HEK293 (cell line): ENCODE measurements around the gene C1QBP.

Experiments
- BCL11B ChIP-seq: fragments of 450-650 bp; formaldehyde crosslinking; IDR thresholded peaks from 2 replicates; pipeline ENCODE4 v1.5.1; 2016; ENCODE audit warnings: low read depth, missing biosample characterization, missing genetic modification characterization
- KLF7 ChIP-seq: fragments of 450-650 bp; formaldehyde crosslinking; IDR thresholded peaks from 2 replicates; pipeline ENCODE4 v1.5.1; 2016; ENCODE audit warnings: missing biosample characterization, missing genetic modification characterization, borderline replicate concordance
- PRDM10 ChIP-seq: fragments of 450-650 bp; formaldehyde crosslinking; IDR thresholded peaks from 2 replicates; pipeline ENCODE4 v1.5.1; 2016; ENCODE audit warnings: missing biosample characterization, missing genetic modification characterization
- REPIN1 ChIP-seq: fragments of 450-650 bp; formaldehyde crosslinking; IDR thresholded peaks from 2 replicates; pipeline ENCODE4 v1.5.1; 2017; ENCODE audit warnings: missing biosample characterization, missing genetic modification characterization, low read depth
- ZBTB11 ChIP-seq: fragments of 450-650 bp; formaldehyde crosslinking; conservative IDR thresholded peaks from 2 replicates; pipeline ENCODE4 v1.5.1; 2016; ENCODE audit warnings: low read depth, missing biosample characterization, missing genetic modification characterization
- ZBTB17 ChIP-seq: fragments of 450-650 bp; formaldehyde crosslinking; IDR thresholded peaks from 2 replicates; pipeline ENCODE4 v1.5.1; 2016; ENCODE audit warnings: missing biosample characterization, missing genetic modification characterization
- ZFP37 ChIP-seq: fragments of 450-650 bp; formaldehyde crosslinking; IDR thresholded peaks from 2 replicates; pipeline ENCODE4 v1.5.1; 2016; ENCODE audit warnings: missing biosample characterization, missing genetic modification characterization
- ZFP41 ChIP-seq: fragments of 450-650 bp; formaldehyde crosslinking; IDR thresholded peaks from 2 replicates; pipeline ENCODE4 v1.5.1; 2016; ENCODE audit warnings: missing biosample characterization, missing genetic modification characterization, borderline replicate concordance
- ZIC2 ChIP-seq: fragments of 450-650 bp; formaldehyde crosslinking; IDR thresholded peaks from 2 replicates; pipeline ENCODE4 v1.5.1; 2016; ENCODE audit warnings: missing biosample characterization, missing genetic modification characterization
- ZNF112 ChIP-seq: fragments of 450-650 bp; formaldehyde crosslinking; IDR thresholded peaks from 2 replicates; pipeline ENCODE4 v1.5.0; 2017; ENCODE audit warnings: missing biosample characterization, missing genetic modification characterization
- ZNF174 ChIP-seq: fragments of 450-650 bp; formaldehyde crosslinking; IDR thresholded peaks from 2 replicates; pipeline ENCODE4 v1.5.0; 2017; ENCODE audit warnings: missing biosample characterization, mild to moderate bottlenecking, missing genetic modification characterization
- ZNF175 ChIP-seq: fragments of 450-650 bp; formaldehyde crosslinking; IDR thresholded peaks from 2 replicates; pipeline ENCODE4 v1.5.1; 2016; ENCODE audit warnings: missing biosample characterization, missing genetic modification characterization
- ZNF24 ChIP-seq: fragments of 450-650 bp; formaldehyde crosslinking; IDR thresholded peaks from 2 replicates; pipeline ENCODE4 v1.5.1; 2016; ENCODE audit warnings: missing biosample characterization, missing genetic modification characterization
- ZNF354C ChIP-seq: fragments of 450-650 bp; formaldehyde crosslinking; IDR thresholded peaks from 2 replicates; pipeline ENCODE4 v1.5.1; 2016; ENCODE audit warnings: missing biosample characterization, missing genetic modification characterization, low read depth, borderline replicate concordance
- ZNF366 ChIP-seq: fragments of 450-650 bp; formaldehyde crosslinking; conservative IDR thresholded peaks from 2 replicates; pipeline ENCODE4 v1.5.1; 2016; ENCODE audit warnings: missing biosample characterization, missing genetic modification characterization
- ZNF558 ChIP-seq: fragments of 450-650 bp; formaldehyde crosslinking; IDR thresholded peaks from 2 replicates; pipeline ENCODE4 v1.5.1; 2016; ENCODE audit warnings: missing biosample characterization, missing genetic modification characterization
- ZNF600 ChIP-seq: fragments of 450-650 bp; formaldehyde crosslinking; IDR thresholded peaks from 2 replicates; pipeline ENCODE4 v1.5.1; 2016; ENCODE audit warnings: missing biosample characterization, missing genetic modification characterization
- ZNF654 ChIP-seq: fragments of 450-650 bp; formaldehyde crosslinking; IDR thresholded peaks from 2 replicates; pipeline ENCODE4 v1.5.1; 2016; ENCODE audit warnings: low read depth, missing biosample characterization, missing genetic modification characterization
- ZNF692 ChIP-seq: fragments of 450-650 bp; formaldehyde crosslinking; IDR thresholded peaks from 2 replicates; pipeline ENCODE4 v1.5.1; 2016; ENCODE audit warnings: missing biosample characterization, missing genetic modification characterization
- ZNF791 ChIP-seq: fragments of 450-650 bp; formaldehyde crosslinking; IDR thresholded peaks from 2 replicates; pipeline ENCODE4 v1.5.1; 2016; ENCODE audit warnings: missing biosample characterization, missing genetic modification characterization
- ZSCAN30 ChIP-seq: fragments of 450-650 bp; IDR thresholded peaks from 2 replicates; pipeline ENCODE4 v1.5.1; 2018; ENCODE audit warnings: missing biosample characterization, mild to moderate bottlenecking, missing genetic modification characterization, moderate library complexity
- TF ChIP-seq, protein P1 (sequence below): fragments of 450-650 bp; IDR thresholded peaks from 2 replicates; pipeline ENCODE4 v1.5.1; 2018; ENCODE audit warnings: missing biosample characterization, mild to moderate bottlenecking, missing genetic modification characterization
- TF ChIP-seq, protein P2 (sequence below): fragments of 450-650 bp; formaldehyde crosslinking; conservative IDR thresholded peaks from 2 replicates; pipeline ENCODE4 v1.5.1; 2016; ENCODE audit warnings: low read depth, missing biosample characterization, missing genetic modification characterization

Gene C1QBP

DNA sequence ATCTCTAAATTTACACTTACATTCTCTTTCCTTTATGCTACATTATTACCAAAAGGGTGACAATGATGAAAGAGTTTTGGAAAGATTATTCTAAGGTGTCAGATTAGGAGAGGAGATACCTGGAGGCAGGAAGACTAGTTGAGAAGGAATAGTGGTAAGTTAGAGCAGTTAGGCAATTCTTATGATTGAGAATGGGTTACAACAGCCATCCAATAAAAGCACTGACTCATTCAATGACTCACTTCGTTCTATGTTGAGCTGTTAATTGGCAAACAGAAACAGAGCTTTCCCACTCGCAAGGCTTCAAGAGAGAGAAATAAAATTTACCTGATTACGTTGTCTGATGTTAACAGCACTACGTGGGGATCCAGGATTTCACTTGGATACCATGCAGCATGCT, 25.3 kb downstream of the C1QBP start (continued):
- TF ChIP-seq, protein P1, sequence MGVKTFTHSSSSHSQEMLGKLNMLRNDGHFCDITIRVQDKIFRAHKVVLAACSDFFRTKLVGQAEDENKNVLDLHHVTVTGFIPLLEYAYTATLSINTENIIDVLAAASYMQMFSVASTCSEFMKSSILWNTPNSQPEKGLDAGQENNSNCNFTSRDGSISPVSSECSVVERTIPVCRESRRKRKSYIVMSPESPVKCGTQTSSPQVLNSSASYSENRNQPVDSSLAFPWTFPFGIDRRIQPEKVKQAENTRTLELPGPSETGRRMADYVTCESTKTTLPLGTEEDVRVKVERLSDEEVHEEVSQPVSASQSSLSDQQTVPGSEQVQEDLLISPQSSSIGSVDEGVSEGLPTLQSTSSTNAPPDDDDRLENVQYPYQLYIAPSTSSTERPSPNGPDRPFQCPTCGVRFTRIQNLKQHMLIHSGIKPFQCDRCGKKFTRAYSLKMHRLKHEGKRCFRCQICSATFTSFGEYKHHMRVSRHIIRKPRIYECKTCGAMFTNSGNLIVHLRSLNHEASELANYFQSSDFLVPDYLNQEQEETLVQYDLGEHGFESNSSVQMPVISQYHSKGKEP (tag by site-specific recombination) = no peak
- no peak for TF ChIP-seq KLF7 (tag by site-specific recombination)
- TF ChIP-seq ZNF654 (tag by site-specific recombination) = no peak
- no peak for TF ChIP-seq ZBTB11 (tag by site-specific recombination)
- TF ChIP-seq PRDM10 (tag by site-specific recombination) = peak; percentile 60; the same call in 1 of the 2 replicates
- TF ChIP-seq ZNF558 = peak; percentile 79; the same call in 1 of the 2 replicates
- peak; percentile 89 for TF ChIP-seq ZBTB17 (tag by site-specific recombination)
- peak; percentile 45; the same call in 1 of the 2 replicates for TF ChIP-seq ZNF366
- TF ChIP-seq ZNF600 (tag by site-specific recombination) = peak; percentile 94
- no peak for TF ChIP-seq BCL11B (tag by site-specific recombination)
- TF ChIP-seq ZNF175 (tag by site-specific recombination) = no peak
- no peak for TF ChIP-seq REPIN1 (tag by site-specific recombination)
- no peak for TF ChIP-seq ZFP41 (tag by site-specific recombination)
- TF ChIP-seq ZSCAN30 (tag by site-specific recombination) = no peak
- TF ChIP-seq ZFP37 (tag by site-specific recombination) = peak; percentile 52; the same call in 1 of the 2 replicates
- TF ChIP-seq ZNF112 = no peak
- no peak for TF ChIP-seq ZIC2
- peak; percentile 48 for TF ChIP-seq ZNF692 (tag by site-specific recombination)
- TF ChIP-seq ZNF174 (tag by site-specific recombination) = no peak
- peak; percentile 79 for TF ChIP-seq ZNF24 (tag by site-specific recombination)
- TF ChIP-seq, protein P2, sequence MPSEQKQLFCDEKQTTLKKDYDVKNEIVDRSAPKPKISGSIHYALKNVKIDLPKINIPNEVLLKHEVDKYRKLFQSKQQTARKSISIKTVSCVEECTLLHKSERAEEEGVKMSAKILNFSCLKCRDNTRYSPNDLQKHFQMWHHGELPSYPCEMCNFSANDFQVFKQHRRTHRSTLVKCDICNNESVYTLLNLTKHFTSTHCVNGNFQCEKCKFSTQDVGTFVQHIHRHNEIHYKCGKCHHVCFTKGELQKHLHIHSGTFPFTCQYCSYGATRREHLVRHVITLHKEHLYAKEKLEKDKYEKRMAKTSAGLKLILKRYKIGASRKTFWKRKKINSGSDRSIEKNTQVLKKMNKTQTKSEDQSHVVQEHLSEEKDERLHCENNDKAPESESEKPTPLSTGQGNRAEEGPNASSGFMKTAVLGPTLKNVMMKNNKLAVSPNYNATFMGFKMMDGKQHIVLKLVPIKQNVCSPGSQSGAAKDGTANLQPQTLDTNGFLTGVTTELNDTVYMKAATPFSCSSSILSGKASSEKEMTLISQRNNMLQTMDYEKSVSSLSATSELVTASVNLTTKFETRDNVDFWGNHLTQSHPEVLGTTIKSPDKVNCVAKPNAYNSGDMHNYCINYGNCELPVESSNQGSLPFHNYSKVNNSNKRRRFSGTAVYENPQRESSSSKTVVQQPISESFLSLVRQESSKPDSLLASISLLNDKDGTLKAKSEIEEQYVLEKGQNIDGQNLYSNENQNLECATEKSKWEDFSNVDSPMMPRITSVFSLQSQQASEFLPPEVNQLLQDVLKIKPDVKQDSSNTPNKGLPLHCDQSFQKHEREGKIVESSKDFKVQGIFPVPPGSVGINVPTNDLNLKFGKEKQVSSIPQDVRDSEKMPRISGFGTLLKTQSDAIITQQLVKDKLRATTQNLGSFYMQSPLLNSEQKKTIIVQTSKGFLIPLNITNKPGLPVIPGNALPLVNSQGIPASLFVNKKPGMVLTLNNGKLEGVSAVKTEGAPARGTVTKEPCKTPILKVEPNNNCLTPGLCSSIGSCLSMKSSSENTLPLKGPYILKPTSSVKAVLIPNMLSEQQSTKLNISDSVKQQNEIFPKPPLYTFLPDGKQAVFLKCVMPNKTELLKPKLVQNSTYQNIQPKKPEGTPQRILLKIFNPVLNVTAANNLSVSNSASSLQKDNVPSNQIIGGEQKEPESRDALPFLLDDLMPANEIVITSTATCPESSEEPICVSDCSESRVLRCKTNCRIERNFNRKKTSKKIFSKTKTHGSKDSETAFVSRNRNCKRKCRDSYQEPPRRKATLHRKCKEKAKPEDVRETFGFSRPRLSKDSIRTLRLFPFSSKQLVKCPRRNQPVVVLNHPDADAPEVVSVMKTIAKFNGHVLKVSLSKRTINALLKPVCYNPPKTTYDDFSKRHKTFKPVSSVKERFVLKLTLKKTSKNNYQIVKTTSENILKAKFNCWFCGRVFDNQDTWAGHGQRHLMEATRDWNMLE (tag by site-specific recombination) = no peak
- TF ChIP-seq ZNF354C (tag by site-specific recombination) = no peak
- no peak for TF ChIP-seq ZNF791
- TF ChIP-seq, all 188 proteins: peak for 39
